ENCODE data around the gene UBQLN4. TPM values are rescaled to one million over a fixed set of nuclear protein-coding genes. Genes with fewer than 3 reads are reported as not detected.

UBQLN4 gene
- total and polyA plus RNA-seq, 9 of the 15 experiments (the other 6 are each of a cell fraction or from before 2014, with no cell fraction given) = 13.5 to 65.5 (median 37.0) TPM

GRCh38 chr1:156001021-156001661 is 52.5 kb downstream of the UBQLN4 start:
- no peaks in the 10 kb centered on the region for H3K9me3 ChIP-seq (replicated peaks; ENCODE audit: control insufficient read depth, insufficient read depth, low read depth, low read length)
- peak; percentile 14 for ATAC-seq
- no peaks in the 10 kb centered on the region for H4K20me1 ChIP-seq (replicated peaks; ENCODE audit: control insufficient read depth, insufficient read depth, low read length)
- intact Hi-C loops (cut with micrococcal nuclease) (loop anchor here (5.0 kb wide), 1 partner anchor 66 kb away; no protein-coding TSS in a partner anchor), in situ Hi-C loops (cut with MboI) (no loop called here)
- peaks cover 22 to 34% of the 10 kb centered on the region in 2 experiments; a peak in 4 of 5 replicates for H3K4me1 ChIP-seq (replicated peaks in 1 of 2; ENCODE audit: control insufficient read depth in 2 of 2, insufficient read depth in 2 of 2, low read length in 2 of 2)
- ChIA-PET CTCF (ENCODE audit: low intra/inter-chr PET ratio) (no interaction called here), POLR2A (interaction anchor here (0.6 to 4.0 kb wide), 6 partner anchors 15 to 68 kb away, joined by 3 to 19 read pairs (median 4); no protein-coding TSS in a partner anchor)
- H3K36me3 ChIP-seq (ENCODE audit: control insufficient read depth, insufficient read depth, low read length) = no peaks in the 10 kb centered on the region
- H3K27me3 ChIP-seq (ENCODE audit: control insufficient read depth in 2 of 2, insufficient read depth in 2 of 2, low read length in 2 of 2) = no peaks in the 10 kb centered on the region
- TF ChIP-seq ATF7 (IDR thresholded peaks at IDR 0.05) (0 out of 2 replicates have a peak, but pooled peaks have one; percentile 14), NFIC (IDR thresholded peaks at IDR 0.05) (peak; percentile 39), SRF (CRISPR knock-in tag; IDR thresholded peaks at IDR 0.05) (no peak), FOXK2 (conservative IDR thresholded peaks at IDR 0.05 in 1 of 2, IDR thresholded peaks at IDR 0.05 in 1 of 2; ENCODE audit: low read depth in 2 of 2) (0 out of 4 replicates have a peak, but pooled peaks of 1 of the 2 experiments have one; percentile 3), EP400 (IDR thresholded peaks at IDR 0.05) (0 out of 2 replicates have a peak, but pooled peaks have one; percentile 7), ZNF3 (CRISPR knock-in tag; IDR thresholded peaks at IDR 0.05) (no peak), ZNF212 (CRISPR knock-in tag; IDR thresholded peaks at IDR 0.05) (no peak), XRCC5 (IDR thresholded peaks at IDR 0.05; ENCODE audit: low read depth, low read length) (no peak)
- TF ChIP-seq, protein P1, sequence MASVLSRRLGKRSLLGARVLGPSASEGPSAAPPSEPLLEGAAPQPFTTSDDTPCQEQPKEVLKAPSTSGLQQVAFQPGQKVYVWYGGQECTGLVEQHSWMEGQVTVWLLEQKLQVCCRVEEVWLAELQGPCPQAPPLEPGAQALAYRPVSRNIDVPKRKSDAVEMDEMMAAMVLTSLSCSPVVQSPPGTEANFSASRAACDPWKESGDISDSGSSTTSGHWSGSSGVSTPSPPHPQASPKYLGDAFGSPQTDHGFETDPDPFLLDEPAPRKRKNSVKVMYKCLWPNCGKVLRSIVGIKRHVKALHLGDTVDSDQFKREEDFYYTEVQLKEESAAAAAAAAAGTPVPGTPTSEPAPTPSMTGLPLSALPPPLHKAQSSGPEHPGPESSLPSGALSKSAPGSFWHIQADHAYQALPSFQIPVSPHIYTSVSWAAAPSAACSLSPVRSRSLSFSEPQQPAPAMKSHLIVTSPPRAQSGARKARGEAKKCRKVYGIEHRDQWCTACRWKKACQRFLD (CRISPR knock-in tag; IDR thresholded peaks at IDR 0.05) = 0 out of 2 replicates have a peak, but pooled peaks have one; percentile 26
- TF ChIP-seq, protein P2, sequence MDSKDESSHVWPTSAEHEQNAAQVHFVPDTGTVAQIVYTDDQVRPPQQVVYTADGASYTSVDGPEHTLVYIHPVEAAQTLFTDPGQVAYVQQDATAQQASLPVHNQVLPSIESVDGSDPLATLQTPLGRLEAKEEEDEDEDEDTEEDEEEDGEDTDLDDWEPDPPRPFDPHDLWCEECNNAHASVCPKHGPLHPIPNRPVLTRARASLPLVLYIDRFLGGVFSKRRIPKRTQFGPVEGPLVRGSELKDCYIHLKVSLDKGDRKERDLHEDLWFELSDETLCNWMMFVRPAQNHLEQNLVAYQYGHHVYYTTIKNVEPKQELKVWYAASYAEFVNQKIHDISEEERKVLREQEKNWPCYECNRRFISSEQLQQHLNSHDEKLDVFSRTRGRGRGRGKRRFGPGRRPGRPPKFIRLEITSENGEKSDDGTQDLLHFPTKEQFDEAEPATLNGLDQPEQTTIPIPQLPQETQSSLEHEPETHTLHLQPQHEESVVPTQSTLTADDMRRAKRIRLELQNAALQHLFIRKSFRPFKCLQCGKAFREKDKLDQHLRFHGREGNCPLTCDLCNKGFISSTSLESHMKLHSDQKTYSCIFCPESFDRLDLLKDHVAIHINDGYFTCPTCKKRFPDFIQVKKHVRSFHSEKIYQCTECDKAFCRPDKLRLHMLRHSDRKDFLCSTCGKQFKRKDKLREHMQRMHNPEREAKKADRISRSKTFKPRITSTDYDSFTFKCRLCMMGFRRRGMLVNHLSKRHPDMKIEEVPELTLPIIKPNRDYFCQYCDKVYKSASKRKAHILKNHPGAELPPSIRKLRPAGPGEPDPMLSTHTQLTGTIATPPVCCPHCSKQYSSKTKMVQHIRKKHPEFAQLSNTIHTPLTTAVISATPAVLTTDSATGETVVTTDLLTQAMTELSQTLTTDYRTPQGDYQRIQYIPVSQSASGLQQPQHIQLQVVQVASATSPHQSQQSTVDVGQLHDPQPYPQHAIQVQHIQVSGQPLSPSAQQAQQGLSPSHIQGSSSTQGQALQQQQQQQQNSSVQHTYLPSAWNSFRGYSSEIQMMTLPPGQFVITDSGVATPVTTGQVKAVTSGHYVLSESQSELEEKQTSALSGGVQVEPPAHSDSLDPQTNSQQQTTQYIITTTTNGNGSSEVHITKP (IDR thresholded peaks at IDR 0.05; ENCODE audit: partially characterized antibody) = peak; percentile 94
- H3K27ac ChIP-seq (ENCODE audit: extremely low read depth, low read depth, low read length) = peak overlapping the region; percentile 68
- no peak for FAIRE-seq
- H2AFZ ChIP-seq (ENCODE audit: low read depth, low read length) = peak overlapping the region; percentile 96
- no peaks in the 10 kb centered on the region for H3K9me1 ChIP-seq (ENCODE audit: control insufficient read depth, insufficient read depth, low read length)
- WGBS (ENCODE audit: insufficient coverage, low coverage, missing lambda C conversion rate) = 48% methylated on average over 10 of the region's 10 CpGs
- no TSS peak for BruUV-seq (replicated peaks)
- H3K79me2 ChIP-seq (ENCODE audit: control insufficient read depth, insufficient read depth, low read length) = no peaks in the 10 kb centered on the region
- H3K4me3 ChIP-seq = no peak overlapping the region
- H3K4me2 ChIP-seq (ENCODE audit: insufficient read depth, low read length) = peak overlapping the region; percentile 58
- DNase-seq (ENCODE audit: extremely low read depth in 1 of 4, low spot score in 3 of 4) = no peak
- H3K9ac ChIP-seq (ENCODE audit: insufficient read depth in 1 of 2, low read depth in 2 of 2, low read length in 2 of 2) = peak overlapping the region; percentile 51 to 52; a peak in 3 of 4 replicates
